MCF 10A (cell line): ENCODE results near the gene MIB1. TPM values are rescaled to one million over a fixed set of nuclear protein-coding genes. Genes with fewer than 3 reads are reported as not detected.

ENCODE experiments used
- BruUV-seq: library from RNA; stranded (reverse); fragments of 400-500 nt; replicated peaks from 2 replicates; lab custom pipeline; 2021; lab: Mats Ljungman, UMichigan
- CTCF ChIA-PET: fragments of 300-600 bp; sonication (Branson Sonifier 250); formaldehyde crosslinking; extraction: SDS; loops from one replicate; lab custom pipeline; 2021; ENCODE audit warnings: antibody characterized with exemption, inconsistent platforms; lab: Yijun Ruan, JAX
- POLR2A ChIA-PET: fragments of 300-600, 350-650 bp; sonication (Branson Sonifier 250); formaldehyde crosslinking; extraction: SDS; loops from one replicate; lab custom pipeline; 2020; ENCODE audit warnings: antibody characterized with exemption, inconsistent platforms; lab: Yijun Ruan, JAX
- DNase-seq: peaks from one replicate; pipeline ENCODE4 v3.0.0-alpha.2; 2018; ENCODE audit not compliant: unreplicated experiment
- H3K27ac Mint-ChIP-seq: one replicate; pipeline ENCODE4 v1.8.0; 2022; ENCODE audit warnings: mild to moderate bottlenecking, low read depth, mixed read lengths; ENCODE audit not compliant: unreplicated experiment
- H3K27me3 Mint-ChIP-seq: one replicate; pipeline ENCODE4 v1.8.0; 2022; ENCODE audit warnings: mixed read lengths; ENCODE audit not compliant: insufficient read depth, unreplicated experiment
- H3K36me3 Mint-ChIP-seq: one replicate; pipeline ENCODE4 v1.8.0; 2022; ENCODE audit warnings: mild to moderate bottlenecking, moderate library complexity, mixed read lengths; ENCODE audit not compliant: insufficient read depth, unreplicated experiment
- H3K4me1 Mint-ChIP-seq: one replicate; pipeline ENCODE4 v1.8.0; 2022; ENCODE audit warnings: mixed read lengths; ENCODE audit not compliant: insufficient read depth, unreplicated experiment
- H3K4me3 Mint-ChIP-seq: one replicate; pipeline ENCODE4 v1.8.0; 2022; ENCODE audit warnings: mild to moderate bottlenecking, moderate library complexity, mixed read lengths; ENCODE audit not compliant: unreplicated experiment
- H3K9me3 Mint-ChIP-seq: one replicate; pipeline ENCODE4 v1.8.0; 2022; ENCODE audit warnings: mixed read lengths; ENCODE audit not compliant: unreplicated experiment
- CTCF ChIP-seq: fragments of 200-600 bp; IDR thresholded peaks from one replicate; pipeline ENCODE4 v1.8.0; 2022; ENCODE audit warnings: antibody characterized with exemption, mild to moderate bottlenecking; ENCODE audit not compliant: unreplicated experiment
- intact Hi-C: fragments of 100-400 bp; cut with micrococcal nuclease; formaldehyde crosslinking; loops from 2 replicates; pipeline ENCODE4 v1.14.1; 2022
- total RNA-seq: library from RNA; stranded (reverse); gene quantifications from 2 replicates; pipeline ENCODE4 v1.2.3, GENCODE V29; 2022

The MIB1 gene
- total RNA-seq, 1 experiment from 2014 or later: 40.5 TPM

- H3K27me3 Mint-ChIP-seq: no peaks in the 10 kb centered on the region
- peaks cover 51% of the 10 kb centered on the region for H3K36me3 Mint-ChIP-seq
- no peak for DNase-seq
- H3K4me3 Mint-ChIP-seq: no peak overlapping the region
- no peaks in the 10 kb centered on the region for H3K9me3 Mint-ChIP-seq
- intact Hi-C loops: no loop called here
- ChIA-PET POLR2A (interaction anchor here (0.6 kb wide), 2 partner anchors 78 to 385 kb away, joined by 3 to 4 read pairs; no protein-coding TSS in a partner anchor), CTCF (interaction anchor here (0.6 to 0.9 kb wide), 2 partner anchors 9 to 456 kb away, joined by 3 to 5 read pairs; no protein-coding TSS in a partner anchor)
- no TSS peak for BruUV-seq
- H3K4me1 Mint-ChIP-seq: no peaks in the 10 kb centered on the region
- TF ChIP-seq CTCF: no peak
- H3K27ac Mint-ChIP-seq: no peak overlapping the region
These were observed 101.0 kb downstream of the MIB1 start for GRCh38 chr18:21841570-21841969.

GRCh38 chr18:21843341-21843740 is 102.7 kb downstream of the MIB1 start:
- ChIA-PET POLR2A (no interaction called here), CTCF (interaction anchor here (1.0 to 1.2 kb wide), 2 partner anchors 7 to 154 kb away, joined by 3 to 4 read pairs; no protein-coding TSS in a partner anchor)
- no peaks in the 10 kb centered on the region for H3K9me3 Mint-ChIP-seq
- no peaks in the 10 kb centered on the region for H3K27me3 Mint-ChIP-seq
- no peaks in the 10 kb centered on the region for H3K4me1 Mint-ChIP-seq
- no peak for TF ChIP-seq CTCF
- no peak overlapping the region for H3K4me3 Mint-ChIP-seq
- no peak for DNase-seq
- intact Hi-C loops: no loop called here
- BruUV-seq: no TSS peak
- H3K36me3 Mint-ChIP-seq: peaks cover 51% of the 10 kb centered on the region
- no peak overlapping the region for H3K27ac Mint-ChIP-seq

GRCh38 chr18:21851327-21851961 is 110.9 kb downstream of the MIB1 start:
- CTCF ChIA-PET: interaction anchor here (0.7 to 5.1 kb wide), 6 partner anchors 10 to 220 kb away, joined by 3 to 25 read pairs (median 4); no protein-coding TSS in a partner anchor
- no peaks in the 10 kb centered on the region for H3K4me1 Mint-ChIP-seq
- no peaks in the 10 kb centered on the region for H3K9me3 Mint-ChIP-seq
- intact Hi-C loops: loop anchor here (1.0 to 10.0 kb wide), 3 partner anchors 217 to 657 kb away; no protein-coding TSS in a partner anchor
- TF ChIP-seq CTCF: peak; percentile 29
- no peak overlapping the region for H3K27ac Mint-ChIP-seq
- peaks cover 15% of the 10 kb centered on the region for H3K36me3 Mint-ChIP-seq
- H3K27me3 Mint-ChIP-seq: no peaks in the 10 kb centered on the region
- peak; percentile 25 for DNase-seq
- no TSS peak for BruUV-seq
- no peak overlapping the region for H3K4me3 Mint-ChIP-seq
- POLR2A ChIA-PET: no interaction called here

- Mint-ChIP-seq H3K27ac (peak overlapping the region; percentile 0), H3K4me3 (no peak overlapping the region), H3K9me3 (no peaks in the 10 kb centered on the region), H3K4me1 (no peaks in the 10 kb centered on the region), H3K36me3 (peaks cover 26% of the 10 kb centered on the region), H3K27me3 (no peaks in the 10 kb centered on the region)
- TF ChIP-seq CTCF: no peak
- intact Hi-C loops: loop anchor here (10.0 kb wide), 2 partner anchors 218 to 658 kb away; no protein-coding TSS in a partner anchor
- no TSS peak for BruUV-seq
- CTCF ChIA-PET: interaction anchor here (0.7 to 5.1 kb wide), 2 partner anchors 34 to 1670 kb away, joined by 3 to 25 read pairs; no protein-coding TSS in a partner anchor
- no peak for DNase-seq
- POLR2A ChIA-PET: no interaction called here
These were observed 112.4 kb downstream of the MIB1 start for GRCh38 chr18:21853016-21853415.
